ENCODE data around the gene PRR15.
"Not testable (repeated sequence)": the region's sequence is repeated elsewhere in the genome, so short reads cannot be mapped to it uniquely, and the experiment has no call there.

The PRR15 gene

DNA sequence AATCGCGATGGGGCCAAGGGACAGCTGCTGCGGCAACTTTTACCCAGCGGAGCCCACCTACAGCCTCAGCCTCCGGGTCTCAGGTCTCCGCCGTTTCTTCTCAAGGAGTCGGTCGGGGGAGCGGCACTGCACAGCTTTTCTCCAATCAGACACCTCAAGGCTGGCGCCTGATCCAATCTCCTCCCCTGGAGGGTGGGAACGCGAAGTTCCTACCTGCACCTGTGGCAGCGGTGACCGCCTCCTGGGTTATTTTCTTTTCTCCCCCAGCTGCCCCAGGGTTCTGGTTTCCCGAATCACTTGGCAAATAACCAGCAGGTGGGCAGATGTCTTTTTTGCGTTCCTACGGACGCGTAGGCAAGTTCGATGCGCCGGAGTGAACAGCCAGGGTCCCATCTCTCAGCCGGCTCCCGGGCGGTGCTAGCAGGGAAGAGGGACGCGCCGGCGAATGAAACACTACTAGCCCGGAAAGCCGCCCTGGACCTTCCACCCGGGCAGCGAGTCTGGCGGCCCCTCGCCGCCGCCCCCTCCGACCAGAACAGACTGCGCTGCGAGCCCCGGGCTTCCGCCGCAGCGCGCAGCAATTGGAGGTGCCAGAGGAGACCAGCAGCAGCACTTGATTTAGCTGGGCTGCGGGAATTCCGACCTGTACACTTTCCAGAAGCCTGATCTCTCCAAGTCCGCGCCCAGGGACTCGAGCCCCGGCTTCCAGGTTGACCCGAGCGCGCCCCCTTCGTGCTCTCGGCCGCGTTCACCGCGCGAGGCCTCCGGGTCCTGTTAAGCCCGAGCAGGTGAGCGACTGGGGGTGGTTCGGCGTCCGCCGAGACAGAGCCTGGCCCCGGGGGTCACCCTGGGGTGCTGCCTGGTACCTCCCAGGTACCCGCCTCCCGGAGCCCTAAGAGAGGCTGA, at the start of gene PRR15:
Gene PRR15 (plus strand): TSS at position 246 of the 906 bp plus-strand sequence. CDS start 2,495 bp downstream, outside the sequence.
- peak; percentile 79 for DNase-seq (ENCODE audit: low spot score)

DNA sequence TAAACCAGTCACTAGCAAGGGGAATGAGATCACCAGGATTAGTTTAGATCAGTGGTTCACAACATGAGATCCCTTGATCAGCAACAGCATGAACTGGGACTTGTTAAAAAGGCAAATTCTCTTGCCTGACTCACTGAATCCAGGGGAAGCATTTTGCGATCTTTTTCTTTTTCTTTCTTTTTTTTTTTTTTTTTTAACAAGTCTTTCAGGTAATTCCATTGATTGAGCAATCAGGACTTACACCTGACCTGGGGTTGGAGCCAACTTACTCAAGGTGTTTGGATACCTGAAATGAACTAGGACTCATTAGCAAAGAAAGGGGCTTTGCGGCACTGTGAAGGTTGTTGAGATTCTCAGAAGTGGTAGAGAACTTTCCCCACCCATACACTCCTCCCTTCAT, 47.1 kb upstream of the PRR15 start:
- DNase-seq (ENCODE audit: low spot score) = no peak

GRCh38 chr7:29518616-29519015, 45.0 kb upstream of the PRR15 start:
- no peak for DNase-seq (ENCODE audit: low spot score)

DNA sequence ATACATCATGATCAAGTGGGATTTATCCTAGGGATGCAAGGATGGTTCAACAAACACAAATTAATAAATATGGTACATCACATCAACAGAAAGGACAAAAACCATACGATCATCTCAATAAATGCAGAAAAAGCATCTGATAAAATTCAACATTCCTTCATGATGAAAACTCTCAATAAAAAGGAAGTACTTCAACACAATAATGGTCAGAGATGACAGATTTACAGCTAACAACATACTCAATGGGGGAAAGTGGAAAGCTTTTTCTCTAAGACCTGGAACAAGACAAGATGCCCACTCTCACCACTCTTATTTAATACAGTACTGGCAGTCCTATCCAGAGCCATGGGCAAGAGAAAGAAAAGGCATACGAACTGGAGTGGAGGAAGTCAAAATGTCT, 39.9 kb upstream of the PRR15 start:
- DNase-seq (ENCODE audit: low spot score) = no peak

DNA sequence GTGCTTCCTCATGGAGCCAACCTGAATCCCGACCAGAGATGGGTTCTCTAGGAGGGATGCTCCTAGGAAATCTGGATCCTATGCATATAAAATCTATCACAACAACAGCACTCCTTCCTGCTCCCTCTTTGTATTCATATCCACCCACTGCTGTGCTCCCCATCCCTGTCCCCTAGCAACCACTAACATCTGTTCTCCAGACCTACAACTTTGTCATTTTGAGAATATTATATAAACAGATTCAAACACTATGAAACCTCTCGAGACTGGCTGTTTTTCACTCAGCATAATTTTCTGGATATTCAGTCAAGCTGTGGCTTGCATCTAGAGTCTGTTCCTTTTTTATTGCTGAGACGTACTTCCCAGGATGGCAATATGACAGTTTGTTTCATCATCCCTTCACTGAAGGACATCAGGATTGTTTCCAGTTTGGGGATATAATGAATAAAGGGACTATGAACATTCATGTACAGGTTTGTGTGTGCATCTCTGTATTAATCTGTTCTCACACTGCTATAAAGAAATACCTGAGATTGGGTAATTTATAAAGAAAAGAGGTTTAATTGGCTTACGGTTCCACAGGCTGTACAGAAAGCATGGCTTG, 36.0 kb upstream of the PRR15 start:
- no peak for DNase-seq (ENCODE audit: low spot score)

GRCh38 chr7:29528526-29528925, 35.1 kb upstream of the PRR15 start:
- DNase-seq (ENCODE audit: low spot score) = not testable (repeated sequence)

DNA sequence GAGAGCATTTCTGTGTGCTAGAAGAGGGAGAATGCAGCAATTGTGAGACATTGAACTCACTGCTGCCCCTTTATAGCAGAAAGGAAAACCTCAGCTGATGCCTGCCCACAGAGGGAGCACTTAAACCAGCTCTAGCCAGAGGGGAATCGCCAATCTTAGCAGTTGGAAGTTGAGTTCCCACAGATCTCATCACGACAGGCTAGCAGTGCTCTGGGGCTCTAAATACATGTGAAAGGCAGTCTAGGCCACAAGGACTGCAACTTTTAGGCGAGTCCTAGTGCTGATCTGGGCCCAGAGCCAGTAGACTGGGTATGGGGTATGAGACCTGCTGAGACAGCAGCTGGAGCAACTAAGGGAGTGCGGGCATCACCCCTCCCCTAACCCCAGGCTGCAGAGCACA, 25.2 kb upstream of the PRR15 start:
- DNase-seq (ENCODE audit: low spot score) = no peak

DNA sequence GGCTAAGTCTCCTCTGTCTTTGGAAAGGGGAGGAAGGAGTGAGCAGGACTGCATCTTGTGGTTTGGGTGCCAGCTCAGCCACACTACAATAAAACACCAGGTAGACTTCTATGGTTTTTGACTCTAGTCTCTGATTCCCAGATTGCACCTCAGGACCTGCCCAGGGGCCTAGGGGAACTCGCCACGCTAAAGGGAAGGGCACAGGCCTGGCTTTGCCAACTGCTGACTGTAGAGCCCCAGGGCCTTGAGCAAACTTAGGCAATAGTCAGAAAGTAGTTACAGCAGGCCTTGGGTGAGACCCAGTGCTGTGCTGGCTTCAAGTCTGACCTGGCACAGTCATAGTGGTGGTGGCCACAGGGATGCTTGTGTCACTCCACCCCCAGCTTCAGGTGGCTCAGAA, 24.2 kb upstream of the PRR15 start:
- no peak for DNase-seq (ENCODE audit: low spot score)

- no peak for DNase-seq (ENCODE audit: low spot score)
Observed at GRCh38 chr7:29547421-29547820, 16.2 kb upstream of the PRR15 start.

DNA sequence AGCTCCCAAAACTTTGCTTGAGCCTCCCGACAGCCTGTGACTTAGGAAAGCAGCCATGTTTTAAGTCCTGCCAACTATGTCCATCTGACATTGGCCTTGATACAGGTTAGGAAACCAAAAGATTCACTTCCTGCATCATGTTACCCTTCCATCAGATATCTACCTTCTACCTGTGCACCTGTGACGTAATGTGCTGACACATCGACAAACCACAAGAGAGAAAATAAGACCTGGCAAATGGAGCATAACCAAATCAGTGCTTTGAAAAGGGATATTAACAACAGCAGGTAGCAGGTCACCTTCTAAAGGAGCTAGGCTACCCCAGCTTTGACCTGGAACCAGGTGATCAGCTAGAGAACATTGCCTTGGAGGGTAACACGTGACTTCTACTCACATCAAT, 14.8 kb upstream of the PRR15 start:
- DNase-seq (ENCODE audit: low spot score) = peak; percentile 77

- DNase-seq (ENCODE audit: low spot score) = no peak
Observed at GRCh38 chr7:29552392-29552791, 11.2 kb upstream of the PRR15 start.

DNA sequence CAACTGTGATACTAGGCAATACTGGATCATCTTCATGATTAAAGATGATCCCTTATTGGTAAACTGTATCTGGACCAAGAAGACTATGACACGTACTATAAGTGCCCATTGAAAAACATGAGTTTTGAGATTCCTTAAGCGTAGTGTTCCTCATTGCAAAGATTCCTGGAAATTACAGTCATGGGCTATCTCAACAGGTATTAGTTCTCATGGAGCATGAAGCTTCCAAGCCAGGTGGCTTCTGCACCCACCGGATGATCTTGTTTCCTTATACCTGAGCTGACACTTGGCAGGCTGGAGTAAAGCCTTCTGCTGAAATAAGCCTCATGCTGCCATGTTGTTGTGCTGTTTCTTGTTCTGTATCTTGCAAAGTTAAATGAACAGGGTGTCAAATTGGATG, 8.6 kb upstream of the PRR15 start:
- DNase-seq (ENCODE audit: low spot score) = no peak

DNA sequence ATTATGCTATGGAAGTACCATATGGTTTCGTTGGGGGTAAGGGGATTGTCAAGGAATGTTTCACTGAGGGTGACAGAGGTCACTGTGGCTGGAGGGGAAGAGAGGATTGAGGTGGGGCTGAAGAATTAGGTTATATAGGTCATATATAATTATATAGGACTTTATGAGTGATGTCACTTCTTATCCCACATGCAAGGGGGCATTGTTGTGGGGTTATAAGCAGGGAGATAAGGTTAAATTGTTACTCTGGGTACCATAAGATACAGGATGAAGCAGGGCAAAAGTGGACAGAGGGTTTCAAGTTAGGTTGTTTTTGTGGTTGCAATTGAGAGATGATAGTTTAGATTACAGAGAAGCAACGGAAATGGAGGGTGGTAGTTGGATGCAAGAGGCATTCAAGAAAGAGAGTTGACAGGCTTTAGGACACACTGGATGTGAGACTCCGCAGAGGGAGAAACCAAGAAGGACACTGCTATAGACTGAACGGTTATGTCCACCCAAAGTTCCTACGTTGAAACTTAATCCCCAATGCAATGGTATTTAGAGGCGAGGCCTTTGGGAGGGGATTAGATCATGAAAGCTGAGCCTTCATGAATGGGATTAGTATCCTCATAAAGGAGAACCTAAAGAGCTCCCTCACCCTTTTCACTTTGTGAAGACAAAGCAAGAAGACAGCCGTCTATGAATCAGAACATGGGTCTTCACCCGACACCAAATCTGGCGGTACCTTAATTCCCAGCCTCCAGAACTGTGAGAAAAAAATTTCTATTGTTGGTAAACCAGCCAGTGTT, 7.0 kb upstream of the PRR15 start:
- no peak for DNase-seq (ENCODE audit: low spot score)

DNA sequence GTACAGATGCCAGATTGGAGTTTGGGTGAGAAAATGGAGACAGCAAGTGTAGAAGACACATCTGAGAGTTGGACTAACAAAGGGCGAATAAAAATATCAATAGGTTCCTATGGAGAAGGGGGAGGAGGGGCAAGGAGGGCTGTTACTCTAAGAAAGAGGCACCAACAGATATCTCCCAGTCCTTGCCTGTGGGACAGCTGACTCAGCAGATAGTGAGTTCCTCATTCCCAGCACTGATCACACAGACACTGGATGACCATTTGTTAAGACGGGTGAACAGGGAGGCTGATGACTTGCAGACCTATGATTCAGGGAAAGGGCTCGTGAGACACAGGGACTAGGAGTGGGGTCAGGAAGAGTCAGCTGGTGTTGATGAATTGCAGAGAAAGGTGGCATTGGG, 5.7 kb upstream of the PRR15 start:
- DNase-seq (ENCODE audit: low spot score) = no peak

- DNase-seq (ENCODE audit: low spot score) = no peak
Observed at GRCh38 chr7:29561271-29561670, 2.4 kb upstream of the PRR15 start.

GRCh38 chr7:29562307-29562706, 1.3 kb upstream of the PRR15 start:
- DNase-seq (ENCODE audit: low spot score) = no peak

- peak; percentile 73 for DNase-seq (ENCODE audit: low spot score)
Observed at GRCh38 chr7:29564496-29565223, 1.0 kb downstream of the PRR15 start.

- no peak for DNase-seq (ENCODE audit: low spot score)
Observed at GRCh38 chr7:29565224-29565630, 1.6 kb downstream of the PRR15 start.

- no peak for DNase-seq (ENCODE audit: low spot score)
Observed at GRCh38 chr7:29565634-29565981, 2.0 kb downstream of the PRR15 start.

- DNase-seq (ENCODE audit: low spot score) = peak; percentile 24
Observed at GRCh38 chr7:29565982-29566746, 2.5 kb downstream of the PRR15 start.

DNA sequence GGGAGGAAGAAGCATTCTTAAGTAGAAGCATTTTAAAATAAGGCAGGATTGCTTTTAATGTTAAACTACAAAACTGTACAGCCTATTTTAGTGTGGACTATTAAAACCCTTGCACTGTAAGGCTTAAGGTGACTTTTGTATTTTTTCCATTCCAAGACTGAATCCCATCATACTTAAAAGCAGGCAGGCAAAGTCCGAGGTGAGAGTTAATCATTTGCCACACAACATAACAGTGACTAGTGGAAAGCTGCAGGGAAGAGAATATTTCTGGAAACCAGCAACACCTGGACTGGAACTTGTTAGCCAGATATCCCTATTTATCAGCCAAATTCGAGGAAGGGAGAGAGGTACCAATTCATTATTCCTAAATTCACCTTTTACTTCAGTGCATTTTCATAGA, 3.5 kb downstream of the PRR15 start:
- peak; percentile 35 for DNase-seq (ENCODE audit: low spot score)

All from SW480 (cell line).